Measurements from ENCODE around the gene CD200R1.
"Not testable (repeated sequence)": the region's sequence is repeated elsewhere in the genome, so short reads cannot be mapped to it uniquely, and the experiment has no call there.

CD200R1 gene

GRCh38 chr3:112974178-112974517 is 755 bp downstream of the CD200R1 start:
- DNase-seq (ENCODE audit: low spot score), result no peak

- no peak for DNase-seq (ENCODE audit: low spot score)
Observed at GRCh38 chr3:112973325-112974177, 1.4 kb downstream of the CD200R1 start.

GRCh38 chr3:112972158-112972557 is 2.7 kb downstream of the CD200R1 start:
- DNase-seq (ENCODE audit: low spot score), result no peak

GRCh38 chr3:112967828-112968227 is 7.1 kb downstream of the CD200R1 start:
- no peak for DNase-seq (ENCODE audit: low spot score)

- no peak for DNase-seq (ENCODE audit: low spot score)
Observed at GRCh38 chr3:112967425-112967824, 7.5 kb downstream of the CD200R1 start.

- DNase-seq (ENCODE audit: low spot score), result no peak
Observed at GRCh38 chr3:112966633-112967032, 8.3 kb downstream of the CD200R1 start.

GRCh38 chr3:112965656-112966055 is 9.2 kb downstream of the CD200R1 start:
- DNase-seq (ENCODE audit: low spot score), result no peak

GRCh38 chr3:112963683-112964082 is 11.2 kb downstream of the CD200R1 start:
- no peak for DNase-seq (ENCODE audit: low spot score)

GRCh38 chr3:112958811-112959560 is 15.9 kb downstream of the CD200R1 start:
- DNase-seq (ENCODE audit: low spot score), result no peak

- DNase-seq (ENCODE audit: low spot score), result no peak
Observed at GRCh38 chr3:112956351-112956750, 18.6 kb downstream of the CD200R1 start.

- no peak for DNase-seq (ENCODE audit: low spot score)
Observed at GRCh38 chr3:112948346-112948838, 26.5 kb downstream of the CD200R1 start.

GRCh38 chr3:112931736-112932521 is 43.0 kb downstream of the CD200R1 start:
- no peak for DNase-seq (ENCODE audit: low spot score)

GRCh38 chr3:112930771-112931170 is 44.1 kb downstream of the CD200R1 start:
- DNase-seq (ENCODE audit: low spot score), result no peak

- no peak for DNase-seq (ENCODE audit: low spot score)
Observed at GRCh38 chr3:112925969-112926368, 48.9 kb downstream of the CD200R1 start.

GRCh38 chr3:112925560-112925959 is 49.3 kb downstream of the CD200R1 start:
- no peak for DNase-seq (ENCODE audit: low spot score)

GRCh38 chr3:112919541-112919940 is 55.4 kb downstream of the CD200R1 start:
- DNase-seq (ENCODE audit: low spot score), result not testable (repeated sequence)

- DNase-seq (ENCODE audit: low spot score), result no peak
Observed at GRCh38 chr3:112908252-112908651, 66.7 kb downstream of the CD200R1 start.

GRCh38 chr3:112904786-112905185 is 70.1 kb downstream of the CD200R1 start:
- DNase-seq (ENCODE audit: low spot score), result no peak

- no peak for DNase-seq (ENCODE audit: low spot score)
Observed at GRCh38 chr3:112900113-112900512, 74.8 kb downstream of the CD200R1 start.

- no peak for DNase-seq (ENCODE audit: low spot score)
Observed at GRCh38 chr3:112897791-112898190, 77.1 kb downstream of the CD200R1 start.

GRCh38 chr3:112894258-112894657 is 80.6 kb downstream of the CD200R1 start:
- DNase-seq (ENCODE audit: low spot score), result no peak

GRCh38 chr3:112889357-112889756 is 85.5 kb downstream of the CD200R1 start:
- no peak for DNase-seq (ENCODE audit: low spot score)

Data from COLO829 (cell line).